Aorta (tissue), 5 donors: ENCODE measurements around the gene TCF4. TPM values are rescaled to one million over a fixed set of nuclear protein-coding genes. Genes with fewer than 3 reads are reported as not detected.

ENCODE experiments used
- ATAC-seq: fragments of 200-7000 bp; cut with Tn5 transposase; one replicate; pipeline ENCODE4 v1.9.1; 2022; ENCODE audit warnings: moderate library complexity; ENCODE audit not compliant: low FRiP score
- DNase-seq, 2 donors: peaks; one replicate each; pipeline ENCODE4 v3.0.0-alpha.2; 2020
- H3K27ac ChIP-seq, 2 donors: one replicate each; pipeline ENCODE4 v1.5.1; 2013; ENCODE audit warnings: low read length in 2 of 2, mild to moderate bottlenecking in 2 of 2, moderate library complexity in 2 of 2, control low read depth in 1 of 2, inconsistent platforms in 1 of 2, low read depth in 1 of 2
- H3K27me3 ChIP-seq, 2 donors: one replicate each; pipeline ENCODE4 v1.6.1; 2013; ENCODE audit warnings: control low read depth in 1 of 2, low read length in 1 of 2, mild to moderate bottlenecking in 1 of 2, moderate library complexity in 1 of 2; ENCODE audit not compliant: insufficient read depth in 2 of 2, control insufficient read depth in 1 of 2
- H3K36me3 ChIP-seq, 2 donors: one replicate each; pipeline ENCODE4 v1.6.1; 2013; ENCODE audit warnings: control low read depth in 1 of 2, low read length in 1 of 2, mild to moderate bottlenecking in 1 of 2; ENCODE audit not compliant: insufficient read depth in 2 of 2, control insufficient read depth in 1 of 2
- H3K4me1 ChIP-seq, 2 donors: one replicate each; pipeline ENCODE4 v1.6.1; 2013; ENCODE audit warnings: low read length in 2 of 2, control low read depth in 1 of 2, mild to moderate bottlenecking in 1 of 2, moderate library complexity in 1 of 2; ENCODE audit not compliant: insufficient read depth in 2 of 2, control insufficient read depth in 1 of 2
- H3K4me3 ChIP-seq, 2 donors: one replicate each; pipeline ENCODE4 v1.5.1; 2013; ENCODE audit warnings: low read length in 2 of 2, control low read depth in 1 of 2, mild to moderate bottlenecking in 1 of 2
- H3K9me3 ChIP-seq: one replicate; pipeline ENCODE4 v1.6.1; 2013; ENCODE audit warnings: mild to moderate bottlenecking, low read length; ENCODE audit not compliant: control insufficient read depth
- whole genome bisulfite sequencing, 2 donors: extraction: QIAGEN DNeasy Blood & Tissue Kit; methylation state at CpG; one replicate each; pipeline ENCODE4 v1.1.7; 2013; 5-methylcytosine and 5-hydroxymethylcytosine counted together
- intact Hi-C, 2 donors: fragments of 100-400 bp; cut with DNase I; formaldehyde crosslinking; loops; one replicate each; pipeline versions ENCODE4 v1.14.2 to v1.15.0; 2022
- polyA plus RNA-seq, 2 donors: library from polyadenylated mRNA; stranded (reverse); fragments of 200-250 nt; gene quantifications; one replicate each; pipeline ENCODE4 v1.2.3, GENCODE V29; 2013
- total RNA-seq, 2 donors: library from RNA; stranded (reverse); fragmentation: NEBNext Ultra II Directional; extraction: Animal tissue kit (Norgen Biotek cat#: 25700); gene quantifications; one replicate each; pipeline ENCODE4 v1.2.1, GENCODE V29; 2021
- donor health status: healthy with polysubstance abuse.
- donor health status: Bipolar disorder and iron deficiency.
- donor health status: DM: no; HTN: no; CAD: no.
- donor health status: DM: no; HTN: no; CAD: no.
- donor health status: DM: yes; HTN: yes; CAD: no.

Gene TCF4
- total and polyA plus RNA-seq, 4 donors: 11.8 to 297 (median 75.0) TPM

DNA sequence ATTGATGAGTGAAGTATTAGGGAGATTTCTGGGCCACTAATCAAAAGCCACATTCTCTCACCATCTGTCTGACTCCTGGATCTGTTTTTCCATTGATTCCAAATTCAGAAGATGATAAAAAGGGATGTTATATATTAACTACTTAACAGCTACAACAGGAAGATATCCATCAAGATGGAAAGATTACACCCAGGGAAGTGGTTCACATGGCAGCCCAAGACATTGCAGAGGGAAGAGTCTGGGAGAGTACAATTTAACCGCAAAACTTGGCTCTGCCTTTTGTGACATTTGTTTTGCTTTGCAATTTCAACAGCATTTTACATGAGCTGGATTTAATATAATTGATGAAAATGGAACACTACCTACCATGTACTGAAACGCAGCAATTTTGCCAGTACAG is 22.5 kb upstream of the TCF4 start:
- no peaks in the 10 kb centered on the region for H3K4me1 ChIP-seq
- H3K27ac ChIP-seq: no peak overlapping the region
- peaks cover 4% of the 10 kb centered on the region for H3K9me3 ChIP-seq
- ATAC-seq: no peak
- intact Hi-C loops: no loop called here
- no peak overlapping the region for H3K4me3 ChIP-seq
- H3K36me3 ChIP-seq: no peaks in the 10 kb centered on the region
- DNase-seq: no peak
- 82 to 88% methylated on average over 2 of the region's 2 CpGs for WGBS, 2 donors
- H3K27me3 ChIP-seq: no peaks in the 10 kb centered on the region

DNA sequence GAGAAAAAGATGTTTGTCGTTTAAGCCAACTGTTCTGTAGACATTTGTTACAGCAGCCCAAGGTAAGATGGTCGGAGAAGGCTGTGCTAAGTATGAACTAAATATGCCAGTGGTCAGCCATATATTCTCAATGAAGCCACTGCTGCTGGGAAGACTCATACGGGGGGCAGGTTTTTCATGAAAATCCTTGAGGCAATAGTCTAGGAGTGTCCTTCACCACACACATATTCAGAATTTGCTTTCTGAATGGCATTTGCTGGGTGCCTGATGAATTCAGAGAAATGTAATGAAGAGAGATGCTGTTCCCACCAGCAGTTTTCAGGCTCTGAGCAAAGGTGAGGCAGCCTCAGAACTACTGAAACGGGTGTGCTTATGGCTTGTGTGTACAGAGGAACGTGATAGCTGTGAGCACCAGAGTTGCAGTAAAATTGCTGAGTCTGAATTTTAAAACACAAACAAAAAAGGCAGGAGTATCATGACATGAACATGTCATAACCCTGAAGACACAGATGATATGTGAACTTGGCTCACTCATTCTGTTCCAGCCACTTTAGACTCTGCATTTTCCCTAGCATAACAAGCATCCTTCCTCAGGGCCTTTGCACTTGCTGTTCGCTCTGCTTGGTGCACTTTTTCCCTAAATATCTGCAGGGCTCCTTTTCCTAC is 21.3 kb upstream of the TCF4 start:
- DNase-seq (no peak), ATAC-seq (no peak)
- H3K9me3 ChIP-seq: peaks cover 4% of the 10 kb centered on the region
- intact Hi-C loops: no loop called here
- whole genome bisulfite sequencing, 2 donors: 93 to 95% methylated on average over 6 of the region's 6 CpGs
- no peak overlapping the region for H3K27ac ChIP-seq
- H3K36me3 ChIP-seq: no peaks in the 10 kb centered on the region
- H3K27me3 ChIP-seq: no peaks in the 10 kb centered on the region
- H3K4me3 ChIP-seq: no peak overlapping the region
- H3K4me1 ChIP-seq: no peaks in the 10 kb centered on the region

DNA sequence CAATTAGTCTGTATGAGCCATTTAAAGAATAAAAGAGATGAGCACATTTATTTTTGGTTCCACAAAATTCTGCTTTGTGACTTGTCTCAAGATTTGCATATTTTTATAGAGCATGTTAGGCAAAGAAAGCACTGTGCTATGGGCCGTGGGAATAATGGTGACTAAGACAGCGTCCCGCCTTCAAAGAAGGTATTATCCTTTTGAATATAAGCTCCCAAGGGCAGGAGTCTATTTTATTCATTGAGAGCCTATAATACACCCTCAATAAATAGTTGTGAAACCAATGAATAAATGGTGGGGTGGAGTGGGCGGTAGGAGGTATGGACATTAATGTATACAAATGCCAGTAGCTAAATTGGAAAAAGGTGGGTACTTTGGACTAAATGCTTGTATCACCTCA is 20.5 kb upstream of the TCF4 start:
- peaks cover 2% of the 10 kb centered on the region for H3K9me3 ChIP-seq
- whole genome bisulfite sequencing, 2 donors: 96 to 97% methylated on average over 4 of the region's 4 CpGs
- intact Hi-C loops: no loop called here

DNA sequence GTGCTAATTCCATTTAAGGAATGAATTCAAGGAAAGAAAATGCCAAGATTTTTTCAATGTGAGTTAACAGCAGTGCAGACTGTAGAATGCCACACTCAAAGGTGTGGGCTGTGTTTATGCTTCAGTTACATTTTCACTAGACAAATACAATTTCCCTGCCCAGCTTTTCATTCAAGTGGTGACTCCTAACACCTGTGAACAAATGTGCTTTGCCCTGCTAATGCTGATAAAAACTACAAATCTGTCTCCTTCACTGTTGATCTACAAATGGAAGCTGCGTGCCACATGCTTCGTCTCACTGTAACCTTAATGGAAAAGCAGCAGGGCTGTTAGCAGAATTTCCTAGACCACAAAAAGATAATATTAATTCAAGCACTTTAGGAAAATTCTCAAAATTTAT is 19.8 kb upstream of the TCF4 start:
- 96% methylated on average over 2 of the region's 2 CpGs for WGBS, 2 donors
- DNase-seq: no peak
- intact Hi-C loops: no loop called here
- no peaks in the 10 kb centered on the region for H3K36me3 ChIP-seq
- no peak for ATAC-seq
- H3K27me3 ChIP-seq: no peaks in the 10 kb centered on the region
- no peaks in the 10 kb centered on the region for H3K4me1 ChIP-seq
- peaks cover 2% of the 10 kb centered on the region for H3K9me3 ChIP-seq
- H3K4me3 ChIP-seq: no peak overlapping the region
- H3K27ac ChIP-seq: no peak overlapping the region

More for the DNA sequence above, 20.5 kb upstream of the TCF4 start:
- ATAC-seq (no peak), DNase-seq (no peak)
- Histone ChIP-seq H3K27me3 (no peaks in the 10 kb centered on the region), H3K27ac (no peak overlapping the region), H3K36me3 (no peaks in the 10 kb centered on the region), H3K4me1 (no peaks in the 10 kb centered on the region), H3K4me3 (no peak overlapping the region)

DNA sequence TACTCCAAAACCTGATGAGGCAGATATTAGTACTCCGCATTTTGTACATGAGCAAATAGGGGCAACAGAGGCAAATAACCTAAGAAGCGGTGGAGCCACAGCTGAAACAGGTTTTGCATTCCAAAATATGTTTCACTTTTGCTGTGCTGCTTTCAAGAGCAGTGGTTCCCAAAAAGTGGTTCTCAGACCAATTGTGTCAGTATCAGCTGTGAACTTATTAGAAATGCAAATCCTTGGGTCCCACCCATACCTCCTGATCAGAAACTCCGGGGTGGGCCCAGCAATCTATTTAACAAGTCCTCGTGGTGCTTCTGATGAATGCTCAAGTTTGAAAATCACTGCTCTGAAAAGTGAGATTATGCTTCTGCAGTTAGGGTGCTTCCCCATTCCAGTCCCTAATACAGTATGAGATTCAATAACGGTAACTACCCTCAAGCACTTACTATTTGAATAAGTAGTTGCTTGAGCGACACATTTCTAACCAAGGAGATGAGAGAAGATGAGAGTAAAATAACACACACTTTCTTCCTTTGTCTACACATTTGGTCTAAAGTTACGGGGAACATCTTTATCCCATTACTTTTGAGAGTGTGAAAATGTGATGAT is 17.8 kb upstream of the TCF4 start:
- no peaks in the 10 kb centered on the region for H3K27me3 ChIP-seq
- 87 to 89% methylated on average over 7 of the region's 7 CpGs for WGBS, 2 donors
- H3K4me1 ChIP-seq: no peaks in the 10 kb centered on the region
- ATAC-seq: no peak
- no peak overlapping the region for H3K4me3 ChIP-seq
- no peak overlapping the region for H3K27ac ChIP-seq
- peaks cover 2% of the 10 kb centered on the region for H3K9me3 ChIP-seq
- DNase-seq: no peak
- no peaks in the 10 kb centered on the region for H3K36me3 ChIP-seq
- intact Hi-C loops: no loop called here

DNA sequence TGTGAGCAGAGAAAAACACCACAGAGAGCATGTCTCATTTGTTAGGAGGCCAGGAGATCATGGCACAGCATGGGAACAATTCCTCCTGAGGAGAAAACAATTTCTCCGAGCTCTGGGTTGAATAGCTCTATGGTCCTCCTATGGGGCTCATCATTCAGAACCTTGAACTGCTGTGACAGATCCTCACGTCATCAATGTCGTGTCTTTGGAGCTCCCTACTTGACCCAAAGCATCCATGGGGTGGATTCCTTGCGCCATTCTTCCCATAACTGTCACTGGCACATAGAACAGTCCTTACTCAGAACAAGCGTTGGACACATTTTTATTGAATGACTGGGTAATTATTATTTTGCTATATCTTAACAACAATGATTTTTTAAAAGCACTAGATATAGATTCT is 15.8 kb upstream of the TCF4 start:
- intact Hi-C loops: no loop called here
- no peaks in the 10 kb centered on the region for H3K9me3 ChIP-seq
- no peak for ATAC-seq
- H3K27ac ChIP-seq: no peak overlapping the region
- no peaks in the 10 kb centered on the region for H3K36me3 ChIP-seq
- no peak overlapping the region for H3K4me3 ChIP-seq
- H3K4me1 ChIP-seq: no peaks in the 10 kb centered on the region
- H3K27me3 ChIP-seq: no peaks in the 10 kb centered on the region
- WGBS, 2 donors: 85 to 86% methylated on average over 5 of the region's 5 CpGs
- DNase-seq: no peak

DNA sequence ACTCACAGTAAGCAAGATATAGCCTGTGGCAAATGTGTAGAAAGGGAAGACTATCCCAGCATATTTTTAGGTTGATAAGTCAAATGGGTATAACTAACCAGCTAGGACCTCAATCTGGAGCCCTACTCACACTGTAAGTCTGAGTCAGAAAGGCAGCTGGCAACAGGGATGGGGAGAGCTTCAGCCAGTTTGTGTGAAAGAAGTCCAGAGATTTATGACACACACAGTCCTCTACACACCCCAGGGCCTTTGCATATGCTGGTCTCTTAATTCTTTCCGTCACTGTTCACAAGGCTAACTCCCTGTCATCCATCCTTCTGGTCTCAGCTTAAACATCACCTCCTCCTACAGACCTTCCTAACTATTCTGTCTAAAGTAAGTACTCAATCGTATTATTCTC is 5.9 kb upstream of the TCF4 start:
- DNase-seq (no peak), ATAC-seq (no peak)
- Histone ChIP-seq H3K4me3 (no peak overlapping the region), H3K36me3 (no peaks in the 10 kb centered on the region), H3K27me3 (no peaks in the 10 kb centered on the region), H3K4me1 (no peaks in the 10 kb centered on the region), H3K27ac (no peak overlapping the region), H3K9me3 (no peaks in the 10 kb centered on the region)
- 97 to 98% methylated on average over 2 of the region's 2 CpGs for WGBS, 2 donors
- intact Hi-C loops: no loop called here

DNA sequence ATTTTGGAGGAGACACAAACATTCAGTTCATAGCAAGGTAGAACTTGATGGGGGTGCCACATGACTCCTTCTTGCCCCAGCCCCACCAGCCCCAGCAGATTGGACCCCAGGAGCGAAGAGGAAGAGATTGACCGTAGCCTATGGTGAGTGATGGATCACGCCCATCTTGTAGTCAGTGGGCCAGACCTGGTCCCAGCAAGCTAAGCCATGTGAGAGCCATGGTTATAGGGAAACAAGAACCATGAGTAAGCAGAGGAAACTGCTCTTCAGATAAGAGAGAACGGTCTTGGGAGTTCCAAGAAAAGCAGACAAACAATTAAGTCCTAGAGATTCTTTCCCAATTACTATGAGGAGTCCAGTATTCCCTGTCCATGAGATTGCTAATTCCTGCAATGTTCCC is 4.6 kb upstream of the TCF4 start:
- 74% methylated on average over 4 of the region's 4 CpGs for WGBS, 2 donors
- DNase-seq (no peak), ATAC-seq (no peak)
- Histone ChIP-seq H3K4me3 (no peak overlapping the region), H3K4me1 (no peaks in the 10 kb centered on the region), H3K27me3 (no peaks in the 10 kb centered on the region), H3K36me3 (no peaks in the 10 kb centered on the region), H3K9me3 (no peaks in the 10 kb centered on the region), H3K27ac (no peak overlapping the region)
- intact Hi-C loops: no loop called here

DNA sequence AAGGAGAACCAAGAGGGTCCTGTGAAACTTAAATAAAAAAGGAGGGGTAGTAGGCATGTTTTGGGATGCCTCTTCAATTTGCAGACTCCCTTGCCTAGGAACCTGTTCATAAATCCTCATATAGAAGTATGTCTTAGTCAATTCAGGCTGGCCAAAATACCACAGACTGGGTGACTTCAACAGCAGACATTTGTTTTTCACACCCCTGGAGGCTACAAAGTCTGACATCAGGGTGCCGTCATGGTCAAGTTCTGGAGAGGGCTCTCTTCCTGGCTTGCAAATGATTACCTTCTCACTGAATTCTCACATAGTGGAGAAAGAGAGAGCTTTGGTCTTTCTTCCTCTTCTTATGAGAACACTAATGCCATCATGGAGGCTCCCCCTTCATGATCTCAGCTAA is 4.1 kb upstream of the TCF4 start:
- no peaks in the 10 kb centered on the region for H3K4me1 ChIP-seq
- intact Hi-C loops: no loop called here
- H3K4me3 ChIP-seq: no peak overlapping the region
- H3K36me3 ChIP-seq: no peaks in the 10 kb centered on the region
- 89 to 95% methylated on average over 1 of the region's 1 CpG for whole genome bisulfite sequencing, 2 donors
- no peaks in the 10 kb centered on the region for H3K27me3 ChIP-seq
- no peaks in the 10 kb centered on the region for H3K9me3 ChIP-seq
- H3K27ac ChIP-seq: no peak overlapping the region
- DNase-seq (no peak), ATAC-seq (no peak)
